ENCODE data around the gene GPR137B.
"Not testable (repeated sequence)": the region's sequence is repeated elsewhere in the genome, so short reads cannot be mapped to it uniquely, and the experiment has no call there.

GPR137B gene

DNA sequence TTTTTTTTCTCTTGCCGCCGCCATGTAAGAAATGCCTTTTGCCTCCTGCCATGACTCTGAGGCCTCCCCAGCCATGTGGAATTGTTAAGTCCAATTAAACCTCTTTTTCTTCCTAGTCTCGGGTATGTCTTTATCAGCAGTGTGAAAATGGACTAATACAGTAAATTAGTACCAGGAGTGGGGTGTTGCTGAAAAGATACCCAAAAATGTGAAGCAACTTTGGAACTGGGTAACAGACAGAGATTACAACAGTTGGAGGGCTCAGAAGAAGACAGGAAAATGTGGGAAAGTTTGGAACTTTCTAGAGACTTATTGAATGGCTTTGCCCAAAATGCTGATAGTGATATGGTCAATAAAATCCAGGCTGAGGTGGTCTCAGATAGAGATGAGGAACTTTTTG, 19.4 kb downstream of the GPR137B start:
- not testable (repeated sequence) for DNase-seq

DNA sequence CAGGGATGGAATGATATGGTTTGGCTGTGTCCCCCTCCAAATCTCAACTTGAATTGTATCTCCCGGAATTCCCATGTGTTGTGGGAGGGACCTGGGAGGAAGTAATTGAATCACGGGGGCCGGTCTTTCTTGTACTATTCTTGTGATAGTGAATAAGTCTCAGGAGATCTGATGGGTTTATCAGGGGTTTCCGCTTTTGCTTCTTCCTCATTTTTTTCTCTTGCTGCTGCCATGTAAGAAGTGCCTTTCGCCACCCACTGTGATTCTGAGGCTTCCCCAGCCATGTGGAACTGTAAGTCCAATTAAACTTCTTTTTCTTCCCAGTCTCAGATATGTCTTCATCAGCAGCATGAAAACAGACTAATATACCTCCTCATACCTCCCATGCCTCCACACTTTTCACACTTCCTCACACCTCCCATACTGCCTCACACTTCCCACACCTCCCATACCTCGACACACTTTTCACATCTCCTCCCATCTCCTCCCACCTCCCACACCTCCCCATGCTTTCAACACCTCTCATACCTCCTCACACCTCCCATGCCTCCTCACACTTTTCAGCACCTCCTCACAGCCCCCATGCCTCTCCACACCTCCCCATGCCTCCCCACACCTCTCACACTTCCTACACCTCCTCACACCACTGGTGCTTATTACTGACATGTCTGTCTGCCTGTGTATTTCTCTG, 21.3 kb downstream of the GPR137B start:
- DNase-seq: no peak

DNA sequence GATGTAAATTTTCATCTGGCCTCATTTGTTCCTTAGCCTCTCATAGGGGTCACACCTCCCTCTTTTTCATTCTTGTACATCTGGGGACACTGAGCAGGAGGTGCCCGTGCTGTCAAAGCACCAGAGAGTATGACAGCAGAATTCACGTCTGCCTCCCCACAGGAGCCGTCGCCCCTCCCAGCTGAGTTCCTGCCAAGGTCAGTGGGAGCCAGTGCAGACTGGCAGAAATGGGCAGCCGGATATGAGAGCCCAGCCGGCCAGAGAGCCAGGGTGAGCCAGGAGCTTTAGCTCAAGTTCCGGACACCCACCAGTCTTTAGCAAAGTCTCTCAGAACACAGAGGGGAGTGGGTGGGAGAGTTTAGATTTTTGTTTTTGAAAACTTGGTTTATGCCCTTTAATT, 21.9 kb downstream of the GPR137B start:
- no peak for DNase-seq

DNA sequence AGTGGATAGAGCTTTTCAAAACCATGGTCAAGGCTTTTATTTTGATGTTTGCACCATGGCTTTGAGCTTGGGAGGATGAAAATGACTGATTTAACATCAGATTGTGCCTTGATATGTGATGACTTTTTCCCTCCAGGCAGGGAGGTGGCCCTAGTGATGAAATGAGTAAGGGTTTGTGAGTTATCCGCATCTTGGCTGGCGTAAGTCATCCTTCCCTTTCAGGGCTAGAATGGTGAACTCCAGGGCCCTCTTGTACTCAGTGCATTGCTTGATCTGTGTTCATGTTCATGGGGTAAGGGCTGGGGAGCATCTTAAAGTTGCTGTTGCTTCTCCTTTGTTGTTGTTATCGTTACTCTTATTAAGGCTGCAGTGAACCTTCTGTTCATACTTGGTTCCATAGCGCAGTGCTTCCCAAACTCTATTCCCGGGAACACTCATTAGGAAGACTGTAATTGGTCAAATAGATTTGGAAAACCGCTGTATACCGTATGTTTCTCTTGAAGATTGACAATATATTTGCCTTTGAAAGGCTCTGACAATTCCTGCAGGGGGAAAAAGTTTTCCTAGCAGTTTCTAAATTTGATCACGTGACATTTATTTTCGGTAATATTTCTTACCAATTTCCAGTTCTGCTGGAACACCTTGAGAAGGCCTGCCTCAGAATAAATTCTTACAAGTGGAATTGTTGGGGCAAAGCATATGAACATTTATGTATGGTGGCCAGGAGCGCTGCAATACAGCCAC, 23.1 kb downstream of the GPR137B start:
- DNase-seq: no peak

DNA sequence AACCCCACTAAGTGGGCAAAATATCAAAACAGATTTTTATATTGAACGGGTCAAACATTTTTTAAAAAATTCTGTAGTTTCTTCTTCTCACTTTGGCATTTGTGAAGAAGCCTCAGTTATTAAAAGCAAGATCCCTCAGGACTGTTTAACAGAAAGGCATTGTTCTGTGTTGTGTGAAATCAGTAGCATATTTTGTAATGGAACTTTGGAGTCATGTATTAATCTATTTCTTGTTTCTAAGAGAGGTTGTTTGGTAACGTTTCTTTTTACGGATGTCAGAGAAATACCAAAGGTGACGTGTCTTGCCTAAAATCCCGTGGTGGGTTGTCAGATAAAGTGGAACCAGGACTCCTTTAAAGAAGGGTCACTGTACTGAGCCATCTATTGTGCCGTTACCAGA, 23.7 kb downstream of the GPR137B start:
- DNase-seq: no peak

DNA sequence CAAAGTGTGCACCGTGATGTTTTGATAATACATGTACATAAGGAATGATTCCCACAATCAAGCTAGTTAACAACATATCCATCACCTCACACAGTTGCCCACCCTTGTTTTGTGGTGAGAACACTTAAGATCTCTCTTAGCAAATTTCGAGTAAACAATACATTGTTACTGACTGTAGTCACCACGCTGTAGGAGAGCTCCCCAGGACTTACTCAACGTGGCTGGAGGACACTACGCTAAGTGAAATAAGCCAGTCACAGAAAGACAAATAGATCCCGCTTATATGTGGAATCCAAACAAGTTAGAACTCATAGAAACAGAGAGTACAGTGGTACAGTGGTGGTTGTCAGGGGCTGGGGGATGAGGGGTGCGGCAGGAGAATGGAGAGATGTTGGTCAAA, 24.8 kb downstream of the GPR137B start:
- DNase-seq: no peak

DNA sequence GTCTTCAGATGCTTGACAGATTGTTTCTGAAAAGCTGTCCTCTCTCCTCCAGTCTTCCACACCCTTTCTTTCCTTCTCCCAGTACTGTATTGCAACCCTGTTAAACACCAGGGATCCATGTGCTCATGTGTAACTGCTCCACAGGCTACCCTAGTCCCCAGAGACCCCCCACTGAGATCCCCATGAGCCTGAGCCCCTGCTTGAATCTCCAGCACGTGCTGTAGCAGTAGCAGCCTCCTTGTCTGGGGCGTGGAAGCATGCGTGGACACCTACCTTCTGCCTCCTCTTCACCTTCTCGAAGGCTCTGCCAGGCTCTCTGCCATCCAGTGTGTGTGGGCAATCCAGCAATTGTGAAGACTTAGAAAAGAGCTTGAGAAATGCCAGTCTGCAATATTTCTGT, 25.2 kb downstream of the GPR137B start:
- no peak for DNase-seq

DNA sequence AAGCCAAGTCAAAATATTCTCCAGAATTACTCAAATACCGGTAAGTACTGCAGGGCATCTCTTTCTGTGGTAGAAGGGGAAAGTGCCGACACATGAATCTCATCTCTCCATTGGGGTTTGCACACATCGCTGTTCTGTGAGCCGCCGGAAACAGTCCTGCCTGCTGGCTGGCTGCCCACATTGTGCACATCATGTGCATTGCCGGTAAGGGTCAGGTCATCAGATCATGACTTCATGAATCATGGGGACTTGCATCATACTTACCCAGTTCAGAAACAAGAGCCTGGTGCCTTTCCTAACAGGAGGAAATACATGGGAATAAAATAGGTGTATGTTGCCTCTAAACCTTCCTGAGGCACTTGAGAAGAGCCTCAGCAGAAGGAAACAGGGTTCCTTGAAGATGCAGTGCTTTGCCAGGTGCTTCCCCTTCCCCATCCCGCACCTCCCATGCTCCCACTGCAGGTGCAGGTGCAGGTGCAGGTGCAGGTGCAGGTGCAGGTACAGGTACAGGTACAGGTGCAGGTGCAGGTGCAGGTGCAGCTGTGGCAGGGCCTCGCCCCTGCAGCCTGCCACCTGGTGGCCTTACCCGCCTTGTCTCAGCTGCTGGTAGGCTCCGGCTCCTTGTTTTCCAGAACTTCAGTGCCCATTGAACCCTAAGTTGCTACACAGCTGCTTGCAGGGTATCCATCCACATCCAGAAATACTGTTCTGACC, 26.5 kb downstream of the GPR137B start:
- DNase-seq: no peak

DNA sequence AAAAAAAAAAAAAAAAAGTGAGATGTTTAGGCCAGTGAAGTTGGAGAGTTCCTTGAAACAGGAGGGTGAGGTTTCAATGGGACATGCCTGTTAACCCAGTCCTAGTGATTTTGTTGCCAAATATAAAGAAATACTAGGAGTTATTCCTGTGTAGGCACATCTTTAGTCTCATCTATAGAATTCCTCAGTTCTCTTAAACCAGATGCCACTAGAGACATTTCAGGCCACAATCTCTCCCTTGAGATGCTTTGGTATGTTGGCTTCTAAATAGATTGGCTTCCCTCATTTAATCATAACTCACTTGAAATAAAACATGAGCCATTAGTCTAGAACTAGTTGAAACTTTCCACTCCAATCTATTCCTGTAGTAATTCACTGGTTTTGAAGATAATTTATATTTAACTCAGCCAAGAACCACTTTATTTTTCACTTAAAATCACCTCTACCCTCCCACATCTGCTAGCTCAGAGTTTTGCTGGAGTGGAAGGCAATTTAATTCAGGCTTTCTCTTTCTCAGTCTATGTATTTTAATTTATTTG, 29.8 kb downstream of the GPR137B start:
- DNase-seq: no peak

DNA sequence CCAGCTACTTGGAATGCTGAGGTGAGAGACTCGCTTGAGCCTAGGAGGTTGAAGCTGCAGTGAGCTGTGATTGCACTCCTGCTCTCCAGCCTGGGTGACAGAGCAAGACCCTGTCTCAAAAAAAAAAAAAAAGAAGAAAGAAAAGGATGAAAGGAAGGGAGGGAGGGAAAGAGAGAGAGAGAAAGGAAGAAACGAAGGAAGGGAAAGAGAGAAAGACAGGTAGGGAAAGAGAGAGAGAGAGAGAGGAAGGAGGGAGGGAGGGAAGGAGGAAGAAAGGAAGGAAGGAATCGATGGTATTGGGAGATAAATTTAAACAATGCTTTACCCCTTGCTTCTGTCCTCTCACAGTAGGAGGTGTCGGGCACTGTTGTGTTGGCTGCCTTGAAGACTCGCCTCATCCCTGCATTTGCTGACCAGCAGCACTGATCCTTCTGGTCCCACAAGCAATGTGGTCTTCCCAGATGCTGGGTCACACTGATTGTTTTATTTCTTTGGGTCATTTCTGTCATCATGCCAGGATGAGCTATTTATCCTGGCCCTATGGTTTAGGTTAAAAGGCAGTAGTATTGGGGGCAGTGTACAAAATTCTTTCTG, 30.9 kb downstream of the GPR137B start:
- no peak for DNase-seq

DNA sequence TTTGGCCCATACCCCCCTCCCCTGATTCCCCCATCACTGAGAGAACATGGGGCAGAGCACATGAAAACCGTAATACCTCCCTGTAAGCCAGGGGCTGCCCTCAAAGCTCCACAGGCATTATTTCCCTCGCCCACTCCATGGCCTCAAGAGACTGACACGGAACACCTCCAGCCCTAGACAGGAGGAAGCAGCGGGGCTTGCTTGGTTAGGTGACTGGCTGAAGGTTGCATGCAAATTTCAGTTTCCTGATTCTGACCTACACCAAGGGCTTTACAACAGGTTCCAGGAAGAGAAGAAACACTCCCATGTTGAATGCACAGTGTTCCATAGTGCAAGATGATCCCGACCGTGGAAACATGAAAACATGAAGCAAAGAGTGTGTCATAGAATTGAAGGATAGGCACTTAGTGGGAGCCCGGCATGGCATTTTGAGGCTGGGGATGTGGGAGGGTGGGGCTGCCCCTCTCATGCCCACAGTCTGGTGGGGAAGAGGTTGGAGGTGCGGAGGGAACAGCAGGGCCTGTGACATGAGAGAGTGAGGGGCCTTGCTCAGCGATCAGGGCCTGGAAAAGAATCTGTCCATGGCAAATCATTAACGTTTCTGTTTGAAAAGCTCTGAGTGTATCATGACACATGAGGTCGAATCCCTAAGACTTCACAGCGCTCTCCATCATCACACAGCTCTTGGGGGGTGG, 33.5 kb downstream of the GPR137B start:
- no peak for DNase-seq

DNA sequence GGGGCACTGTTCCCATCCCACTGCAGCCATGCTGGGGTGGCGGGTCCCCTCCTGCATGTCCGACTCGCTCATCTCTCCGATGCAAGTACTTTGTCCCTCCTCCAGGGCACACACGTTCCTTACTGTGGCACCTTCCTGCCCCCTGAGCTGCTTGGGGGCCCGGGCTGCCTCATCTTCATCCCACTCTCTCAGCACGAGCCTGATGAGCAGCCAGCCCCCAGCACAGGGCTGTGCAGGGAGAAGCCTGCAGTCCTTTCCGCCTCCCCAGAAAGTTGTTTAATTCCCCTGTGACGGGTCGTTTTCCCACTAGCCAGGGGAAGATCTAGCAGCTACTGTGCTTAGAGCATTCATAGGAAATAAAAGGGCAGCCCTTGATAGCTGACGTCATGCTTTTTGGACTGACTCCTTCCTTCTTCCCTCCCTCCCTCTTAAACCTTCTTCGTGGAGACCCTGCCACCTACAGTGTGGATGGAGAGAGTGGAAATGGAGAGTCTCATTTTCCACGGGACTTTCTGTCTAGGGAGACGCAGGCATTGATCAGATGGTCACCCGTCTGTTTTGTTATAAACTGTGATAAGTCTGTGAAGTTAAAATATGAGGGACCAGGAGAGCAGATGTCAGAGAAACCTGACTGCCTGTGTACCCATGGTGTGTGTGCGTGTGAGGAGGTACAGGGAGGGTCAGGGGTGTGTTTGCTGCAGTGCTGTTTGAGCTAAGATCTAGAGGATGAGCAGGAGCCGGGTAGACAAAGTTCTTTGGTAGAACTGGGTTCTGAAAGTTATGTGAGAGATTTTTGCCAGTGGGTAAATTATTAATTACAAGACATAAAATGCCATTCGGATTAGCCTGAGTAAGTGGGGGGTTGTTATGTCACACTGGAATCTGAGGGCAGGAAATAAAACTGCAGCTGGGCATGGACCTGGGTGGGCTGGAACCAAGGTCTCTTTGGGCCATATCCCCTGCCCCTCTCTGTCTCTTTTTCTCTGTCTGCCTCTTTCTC, 34.3 kb downstream of the GPR137B start:
- no peak for DNase-seq

DNA sequence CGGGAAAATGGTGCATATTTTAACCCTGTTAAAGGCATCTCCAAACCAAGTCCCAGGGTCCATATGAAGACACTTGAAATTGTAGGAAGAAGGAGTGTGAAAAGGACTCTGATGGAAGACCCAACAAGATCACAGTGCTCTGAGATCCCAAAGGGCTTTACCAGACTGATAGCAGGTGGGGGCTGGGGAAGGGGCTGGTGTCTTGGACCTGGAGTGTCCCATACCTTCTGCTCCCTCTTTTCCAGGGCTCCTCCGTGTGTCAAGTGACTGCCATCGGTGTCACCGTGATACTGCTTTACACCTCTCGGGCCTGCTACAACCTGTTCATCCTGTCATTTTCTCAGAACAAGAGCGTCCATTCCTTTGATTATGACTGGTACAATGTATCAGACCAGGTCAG, 37.3 kb downstream of the GPR137B start:
- DNase-seq: no peak

DNA sequence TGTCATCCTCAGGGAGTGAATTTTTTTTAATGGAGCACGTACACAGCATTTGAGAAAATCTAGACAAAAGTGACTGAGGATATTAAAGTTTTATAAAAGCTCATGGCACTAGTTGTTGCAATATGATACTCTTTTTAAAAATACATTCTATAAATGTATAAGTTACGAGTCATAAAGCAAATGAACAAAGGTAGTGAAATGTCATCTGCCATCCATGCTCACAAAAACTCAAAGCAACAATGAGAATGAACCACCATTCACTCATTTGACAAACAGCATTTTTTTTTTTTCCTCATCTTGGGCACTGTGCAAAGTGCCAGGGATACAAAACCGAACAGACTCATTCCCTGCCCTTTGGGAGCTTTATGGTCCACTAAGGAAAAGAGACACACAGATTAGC, 38.7 kb downstream of the GPR137B start:
- no peak for DNase-seq

DNA sequence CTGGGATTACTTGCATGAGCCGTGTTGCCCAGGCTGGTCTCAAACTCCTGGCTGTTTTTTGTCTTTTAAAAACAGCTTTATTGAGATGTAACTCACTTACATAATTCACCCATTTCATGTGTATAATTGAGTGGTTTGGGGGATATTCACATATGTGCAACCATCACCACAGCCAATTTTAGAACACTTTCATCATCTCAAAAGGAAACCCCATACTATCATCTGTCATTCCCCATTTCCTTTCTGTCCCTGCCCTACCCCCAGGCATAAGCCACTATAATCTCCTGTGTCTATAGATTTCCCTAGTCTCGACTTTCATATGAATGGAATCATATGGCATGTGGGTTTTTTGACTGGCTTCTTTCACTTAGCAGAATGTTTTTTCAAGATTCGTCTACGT, 43.3 kb downstream of the GPR137B start:
- DNase-seq: no peak

DNA sequence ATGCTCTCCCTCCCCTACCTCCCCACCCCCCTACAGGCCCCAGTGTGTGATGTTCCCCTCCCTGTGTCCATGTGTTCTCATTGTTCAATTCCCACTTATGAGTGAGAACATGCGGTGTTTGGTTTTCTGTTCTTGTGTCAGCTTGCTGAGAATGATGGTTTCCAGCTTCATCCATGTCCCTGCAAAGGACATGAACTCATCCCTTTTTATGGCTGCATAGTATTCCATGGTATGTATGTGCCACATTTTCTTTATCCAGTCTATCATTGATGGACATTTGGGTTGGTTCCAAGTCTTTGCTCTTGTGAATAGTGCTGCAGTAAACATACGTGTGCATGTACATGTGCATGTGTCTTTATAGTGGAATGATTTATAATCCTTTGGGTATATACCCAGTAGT, 44.1 kb downstream of the GPR137B start:
- DNase-seq: not testable (repeated sequence)

DNA sequence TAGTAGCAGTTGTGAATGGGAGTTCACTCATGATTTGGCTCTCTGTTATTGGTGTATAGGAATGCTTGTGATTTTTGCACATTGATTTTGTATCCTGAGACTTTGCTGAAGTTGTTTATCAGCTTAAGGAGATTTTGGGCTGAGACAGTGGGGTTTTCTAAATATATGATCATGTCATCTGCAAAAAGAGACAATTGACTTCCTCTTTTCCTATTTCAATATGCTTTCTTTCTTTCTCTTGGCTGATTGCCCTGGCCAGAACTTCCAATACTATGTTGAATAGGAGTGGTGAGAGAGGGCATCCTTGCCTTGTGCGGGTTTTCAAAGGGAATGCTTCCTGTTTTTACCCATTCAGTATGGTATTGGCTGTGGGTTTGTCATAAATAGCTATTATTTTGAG, 45.7 kb downstream of the GPR137B start:
- not testable (repeated sequence) for DNase-seq

DNA sequence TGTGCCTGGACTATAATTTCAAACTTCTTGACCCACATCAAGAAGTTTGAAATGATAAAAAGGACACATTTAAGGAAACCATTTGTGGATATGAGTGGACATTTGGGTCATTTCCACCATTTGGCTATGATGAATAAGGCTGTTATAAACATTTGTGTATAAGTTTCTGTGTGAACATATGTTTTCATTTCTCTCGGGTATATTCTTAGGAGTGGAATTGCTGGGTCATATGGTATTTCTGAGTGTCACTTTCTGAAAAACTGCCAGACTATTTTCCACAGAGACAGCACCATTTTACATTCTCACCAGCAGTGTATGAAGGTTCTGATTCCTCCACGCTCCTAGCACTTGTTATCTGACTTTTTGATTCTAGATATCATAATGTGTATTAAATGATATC, 50.8 kb downstream of the GPR137B start:
- no peak for DNase-seq

DNA sequence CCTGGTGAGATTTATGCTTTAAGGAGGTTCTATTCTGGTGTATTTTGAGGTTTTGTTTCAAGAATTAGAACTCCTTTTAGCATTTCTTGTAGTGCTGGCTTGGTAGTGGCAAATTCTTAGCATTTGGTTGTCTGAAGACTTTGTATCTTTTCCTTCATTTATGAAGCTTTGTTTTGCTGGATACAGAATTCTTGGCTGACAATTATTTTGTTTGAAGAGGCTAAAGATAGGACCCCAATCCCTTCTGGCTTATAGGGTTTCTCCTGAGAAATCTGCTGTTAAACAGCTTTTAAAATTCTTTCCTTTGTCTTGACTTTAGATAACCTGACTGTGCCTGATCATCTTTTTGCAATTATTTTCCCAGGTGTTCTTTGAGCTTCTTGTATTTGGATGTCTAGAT, 58.6 kb downstream of the GPR137B start:
- DNase-seq: no peak

DNA sequence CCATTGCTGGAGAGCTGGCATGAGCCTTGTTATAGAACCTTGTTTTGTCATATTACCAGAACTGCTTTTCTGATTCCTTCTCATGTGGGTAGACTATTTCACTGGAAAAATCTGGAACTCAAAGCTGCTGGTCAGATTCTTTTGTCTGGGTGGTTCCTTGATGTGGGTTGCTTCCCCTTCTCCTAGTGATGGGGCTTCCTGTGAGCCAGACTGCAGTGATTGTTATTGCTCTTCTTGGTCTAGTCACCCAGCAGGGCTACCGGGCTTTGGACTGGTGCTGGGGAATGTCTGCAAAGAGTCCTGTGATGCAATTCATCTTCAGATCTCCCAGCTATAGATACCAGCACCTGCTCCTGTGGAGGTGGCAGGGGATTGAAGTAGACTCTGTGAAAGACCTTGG, 59.4 kb downstream of the GPR137B start:
- no peak for DNase-seq

DNA sequence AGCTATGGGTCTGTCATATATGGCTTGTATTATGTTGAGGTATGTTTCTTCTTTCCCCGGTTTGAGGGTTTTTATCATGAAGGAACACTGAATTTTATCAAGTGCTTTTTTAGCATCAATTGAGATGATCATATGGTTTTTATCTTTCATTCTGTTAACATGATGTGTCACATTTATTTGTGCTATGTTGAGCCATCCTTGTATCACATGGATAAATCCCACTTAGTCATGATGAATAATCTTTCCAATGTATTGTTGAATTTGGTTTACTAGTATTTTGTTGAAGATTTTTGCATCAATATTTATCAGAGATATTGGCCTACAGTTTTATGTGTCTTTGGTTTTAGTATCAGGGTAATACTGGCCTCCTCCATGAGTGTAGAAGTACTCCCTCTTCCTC, 61.7 kb downstream of the GPR137B start:
- DNase-seq: no peak

Measured in T-helper 9 cell (primary cell).